ENCODE data around the gene TIGD3. TPM values are rescaled to one million over a fixed set of nuclear protein-coding genes. Genes with fewer than 3 reads are reported as not detected.
A peak's percentile ranks its signal among the peaks of the same experiment; 100 is the strongest.

Gene TIGD3
- total RNA-seq, 1 donor from 2014 or later: 0.20 TPM

GRCh38 chr11:65325435-65325834 is 29.1 kb upstream of the TIGD3 start:
- H3K9me3 Mint-ChIP-seq (ENCODE audit: unreplicated experiment): no peaks in the 10 kb centered on the region
- Histone ChIP-seq H3K79me2 (ENCODE audit: insufficient read depth, low read length) (peaks cover 27% of the 10 kb centered on the region), H3K4me1 (ENCODE audit: insufficient read depth, low read length) (peaks cover 3% of the 10 kb centered on the region), H4K20me1 (ENCODE audit: insufficient read depth, low read length) (peaks cover 36% of the 10 kb centered on the region), H3K36me3 (ENCODE audit: insufficient read depth, low read length) (peaks cover 10% of the 10 kb centered on the region), H3K4me3 (ENCODE audit: insufficient read depth, low read depth, low read length) (no peak overlapping the region), H3K9ac (ENCODE audit: low read length) (no peak overlapping the region), H3K27me3 (ENCODE audit: insufficient read depth, low read length) (no peaks in the 10 kb centered on the region), H2AFZ (ENCODE audit: low read depth, low read length) (no peak overlapping the region), H3K27ac (ENCODE audit: low read depth, low read length) (no peak overlapping the region), H3K4me2 (ENCODE audit: low read length) (no peak overlapping the region), H3K9me3 (ENCODE audit: insufficient read depth, low read depth, low read length) (no peaks in the 10 kb centered on the region)
- TF ChIP-seq EZH2 (IDR thresholded peaks at IDR 0.05; ENCODE audit: insufficient read depth, low read length): no peak
- no peak for TF ChIP-seq CTCF (IDR thresholded peaks at IDR 0.05; ENCODE audit: insufficient read depth, low read depth, low read length)
- no peak for DNase-seq (ENCODE audit: low read depth)
- no peak for FAIRE-seq
- no peak overlapping the region for H3K27ac Mint-ChIP-seq (ENCODE audit: unreplicated experiment)
- H3K4me1 Mint-ChIP-seq (ENCODE audit: low read depth, unreplicated experiment): no peaks in the 10 kb centered on the region
- no peak overlapping the region for H3K4me3 Mint-ChIP-seq (ENCODE audit: unreplicated experiment)
- no peaks in the 10 kb centered on the region for H3K27me3 Mint-ChIP-seq (ENCODE audit: low read depth, unreplicated experiment)
- H3K36me3 Mint-ChIP-seq (ENCODE audit: low read depth, unreplicated experiment): peaks cover 11% of the 10 kb centered on the region

- H3K27ac Mint-ChIP-seq (ENCODE audit: unreplicated experiment): no peak overlapping the region
- H3K27me3 ChIP-seq (ENCODE audit: insufficient read depth, low read length): no peaks in the 10 kb centered on the region
- TF ChIP-seq CTCF (IDR thresholded peaks at IDR 0.05; ENCODE audit: insufficient read depth, low read depth, low read length) (no peak), EZH2 (IDR thresholded peaks at IDR 0.05; ENCODE audit: insufficient read depth, low read length) (no peak)
These were observed 27.5 kb upstream of the TIGD3 start for GRCh38 chr11:65327021-65327420.

GRCh38 chr11:65329478-65329877 is 25.1 kb upstream of the TIGD3 start:
- Histone ChIP-seq H3K79me2 (ENCODE audit: insufficient read depth, low read length) (peaks cover 8% of the 10 kb centered on the region), H2AFZ (ENCODE audit: low read depth, low read length) (no peak overlapping the region), H3K36me3 (ENCODE audit: insufficient read depth, low read length) (no peaks in the 10 kb centered on the region), H3K9ac (ENCODE audit: low read length) (peak overlapping the region; percentile 14), H3K4me1 (ENCODE audit: insufficient read depth, low read length) (peaks cover 5% of the 10 kb centered on the region), H3K27ac (ENCODE audit: low read depth, low read length) (no peak overlapping the region), H3K9me3 (ENCODE audit: insufficient read depth, low read depth, low read length) (no peaks in the 10 kb centered on the region), H3K4me2 (ENCODE audit: low read length) (peak overlapping the region; percentile 35), H4K20me1 (ENCODE audit: insufficient read depth, low read length) (peaks cover 2% of the 10 kb centered on the region), H3K4me3 (ENCODE audit: insufficient read depth, low read depth, low read length) (no peak overlapping the region), H3K27me3 (ENCODE audit: insufficient read depth, low read length) (no peaks in the 10 kb centered on the region)
- H3K27me3 Mint-ChIP-seq (ENCODE audit: low read depth, unreplicated experiment): no peaks in the 10 kb centered on the region
- DNase-seq (ENCODE audit: low read depth) (no peak), FAIRE-seq (no peak)
- TF ChIP-seq EZH2 (IDR thresholded peaks at IDR 0.05; ENCODE audit: insufficient read depth, low read length) (no peak), CTCF (IDR thresholded peaks at IDR 0.05; ENCODE audit: insufficient read depth, low read depth, low read length) (no peak)
- no peaks in the 10 kb centered on the region for H3K36me3 Mint-ChIP-seq (ENCODE audit: low read depth, unreplicated experiment)
- peak overlapping the region; percentile 63 for H3K27ac Mint-ChIP-seq (ENCODE audit: unreplicated experiment)
- no peaks in the 10 kb centered on the region for H3K4me1 Mint-ChIP-seq (ENCODE audit: low read depth, unreplicated experiment)
- no peak overlapping the region for H3K4me3 Mint-ChIP-seq (ENCODE audit: unreplicated experiment)
- no peaks in the 10 kb centered on the region for H3K9me3 Mint-ChIP-seq (ENCODE audit: unreplicated experiment)

More at GRCh38 chr11:65327021-65327420, 27.5 kb upstream of the TIGD3 start:
- Mint-ChIP-seq H3K36me3 (ENCODE audit: low read depth, unreplicated experiment) (peaks cover 8% of the 10 kb centered on the region), H3K4me1 (ENCODE audit: low read depth, unreplicated experiment) (no peaks in the 10 kb centered on the region), H3K9me3 (ENCODE audit: unreplicated experiment) (no peaks in the 10 kb centered on the region), H3K4me3 (ENCODE audit: unreplicated experiment) (no peak overlapping the region), H3K27me3 (ENCODE audit: low read depth, unreplicated experiment) (no peaks in the 10 kb centered on the region)
- Histone ChIP-seq H3K27ac (ENCODE audit: low read depth, low read length) (no peak overlapping the region), H2AFZ (ENCODE audit: low read depth, low read length) (no peak overlapping the region), H3K4me2 (ENCODE audit: low read length) (no peak overlapping the region), H3K9me3 (ENCODE audit: insufficient read depth, low read depth, low read length) (no peaks in the 10 kb centered on the region), H3K4me3 (ENCODE audit: insufficient read depth, low read depth, low read length) (no peak overlapping the region), H3K4me1 (ENCODE audit: insufficient read depth, low read length) (peaks cover 3% of the 10 kb centered on the region), H4K20me1 (ENCODE audit: insufficient read depth, low read length) (peaks cover 20% of the 10 kb centered on the region), H3K36me3 (ENCODE audit: insufficient read depth, low read length) (peaks cover 7% of the 10 kb centered on the region), H3K9ac (ENCODE audit: low read length) (no peak overlapping the region), H3K79me2 (ENCODE audit: insufficient read depth, low read length) (peaks cover 11% of the 10 kb centered on the region)
- DNase-seq (ENCODE audit: low read depth): no peak
- FAIRE-seq: no peak
